Stomach (tissue), 9 donors: ENCODE results near the gene RPUSD3. TPM values are rescaled to one million over a fixed set of nuclear protein-coding genes. Genes with fewer than 3 reads are reported as not detected.
"Not testable (repeated sequence)": the region's sequence is repeated elsewhere in the genome, so short reads cannot be mapped to it uniquely, and the experiment has no call there.

Experiments
- DNase-seq, 2 donors: peaks; one replicate each; pipeline versions ENCODE4 v3.0.0 to v3.0.0-alpha.2; 2013 to 2019
- H3K27ac ChIP-seq, 5 donors: fragments of 200-600 bp in 4 of 5; sonication (generic) in 4 of 5; one replicate each; pipeline ENCODE4 v1.5.1; 2013 to 2019; ENCODE audit warnings: mild to moderate bottlenecking in 1 of 5, moderate library complexity in 1 of 5
- H3K27me3 ChIP-seq, 3 donors: fragments of 200-600 bp; sonication (generic); one replicate each; pipeline ENCODE4 v1.5.1; 2017 to 2019; ENCODE audit warnings: mixed run types in 1 of 3
- H3K36me3 ChIP-seq, 4 donors: fragments of 200-600 bp; sonication (generic); 1 replicate in 3 of 4; 2 replicates in 1 of 4; pipeline ENCODE4 v1.5.1; 2016 to 2019
- H3K4me1 ChIP-seq, 4 donors: fragments of 200-600 bp; sonication (generic); one replicate each; pipeline ENCODE4 v1.5.1; 2016 to 2019
- H3K4me3 ChIP-seq, 4 donors: fragments of 200-600 bp; sonication (generic) in 3 of 4; one replicate each; pipeline ENCODE4 v1.5.1; 2016 to 2019; ENCODE audit warnings: mild to moderate bottlenecking in 1 of 4
- H3K9me3 ChIP-seq, 4 donors: fragments of 200-600 bp; sonication (generic); one replicate each; pipeline ENCODE4 v1.5.1; 2016 to 2019
- CTCF ChIP-seq, 7 experiments: fragments of 450-650 bp in 4 of 7; fragments of 200-600 bp in 3 of 7; sonication (generic) in 3 of 7; IDR thresholded peaks; one replicate each; pipeline ENCODE4 v1.5.1; 2016 to 2019; ENCODE audit warnings: antibody characterized with exemption in 7 of 7, control low read depth in 2 of 7, mild to moderate bottlenecking in 1 of 7
- EP300 ChIP-seq: sonication (generic); formaldehyde crosslinking; IDR thresholded peaks from one replicate; pipeline ENCODE4 v1.6.1; 2017; ENCODE audit warnings: antibody characterized with exemption
- POLR2A ChIP-seq, 4 donors: fragments of 450-650 bp; IDR thresholded peaks; one replicate each; pipeline ENCODE4 v1.6.1; 2016; ENCODE audit warnings: antibody characterized with exemption in 4 of 4, control low read depth in 2 of 4, mild to moderate bottlenecking in 1 of 4, moderate library complexity in 1 of 4
- POLR2AphosphoS5 ChIP-seq, 3 donors: sonication (generic); formaldehyde crosslinking; IDR thresholded peaks; one replicate each; pipeline ENCODE4 v1.6.1; 2016; ENCODE audit warnings: antibody characterized with exemption in 3 of 3
- WGBS, 5 donors: extraction: QIAGEN DNeasy Blood & Tissue Kit in 3 of 5; methylation state at CpG; one replicate each; pipeline versions ENCODE4 v1.1.5 to v1.1.7; 2013 to 2018; 5-methylcytosine and 5-hydroxymethylcytosine counted together
- intact Hi-C: fragments of 100-400 bp; cut with DNase I; formaldehyde crosslinking; loops from one replicate; pipeline ENCODE4 v1.15.1; 2023; ENCODE audit warnings: low total_unique reads
- polyA plus RNA-seq, 3 donors: library from polyadenylated mRNA; stranded (reverse); fragments of 200-250 nt; gene quantifications; one replicate each; pipeline ENCODE4 v1.2.3, GENCODE V29; 2013
- total RNA-seq, 5 donors: library from RNA; depleted of rRNA; stranded (reverse); fragments of >200 nt; gene quantifications; one replicate each; pipeline versions ENCODE4 v1.1.0 to v1.2.3, GENCODE V29; 2014 to 2016
- donor health status: healthy with polysubstance abuse.
- donor health status: Bipolar disorder and iron deficiency.
- donor health status: healthy.

RPUSD3 gene
- total and polyA plus RNA-seq, 8 donors = 6.4 to 62.9 (median 29.1) TPM

DNA sequence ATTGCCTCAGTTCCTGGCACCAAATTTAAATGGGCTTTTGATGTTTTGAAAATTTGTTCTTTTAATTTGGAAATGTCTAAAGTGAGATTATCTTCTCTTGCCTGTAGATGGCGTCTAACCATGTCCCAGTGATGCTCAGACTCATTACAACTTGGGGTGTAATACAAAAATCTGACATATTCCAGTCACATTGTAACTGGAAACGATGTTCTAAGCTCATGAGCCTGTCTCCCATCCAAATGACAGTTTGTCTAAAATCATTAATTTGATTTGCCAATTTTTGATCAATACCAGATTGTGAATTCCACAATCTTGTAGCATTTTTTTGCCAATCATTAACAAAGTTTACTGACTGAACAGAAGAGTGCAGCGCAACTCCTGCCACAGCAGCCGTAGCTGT is 5.1 kb upstream of the RPUSD3 start:
- 28 to 33% (median 31%) methylated on average over 4 of the region's 4 CpGs for WGBS, 5 donors
- intact Hi-C loops = loop anchor here (10.0 kb wide), 1 partner anchor 66 kb away; the partner anchor contains the start of gene IL17RC

GRCh38 chr3:9847870-9848269 is 4.1 kb upstream of the RPUSD3 start:
- peaks cover 7 to 24% (median 13%) of the 10 kb centered on the region in 4 donors for H3K4me1 ChIP-seq
- H3K36me3 ChIP-seq, H3K27me3 ChIP-seq, DNase-seq, H3K9me3 ChIP-seq, H3K4me3 ChIP-seq, H3K27ac ChIP-seq: not testable (repeated sequence)
- intact Hi-C loops = loop anchor here (10.0 kb wide), 1 partner anchor 67 kb away; the partner anchor contains the start of gene IL17RC
- 51 to 66% (median 55%) methylated on average over 8 to 9 of the region's 9 CpGs for WGBS, 5 donors

More for the DNA sequence above, 5.1 kb upstream of the RPUSD3 start:
- not testable (repeated sequence) for H3K9me3 ChIP-seq, H3K36me3 ChIP-seq, H3K27ac ChIP-seq, H3K4me3 ChIP-seq, H3K27me3 ChIP-seq
- DNase-seq = peak in 1 of 2 donors; percentile 56
- TF ChIP-seq CTCF (IDR thresholded peaks at IDR 0.05) = peak in 5 of 7 experiments; percentile 24 to 51 (median 35)
- H3K4me1 ChIP-seq = peaks cover 4 to 21% (median 6%) of the 10 kb centered on the region in 4 donors

DNA sequence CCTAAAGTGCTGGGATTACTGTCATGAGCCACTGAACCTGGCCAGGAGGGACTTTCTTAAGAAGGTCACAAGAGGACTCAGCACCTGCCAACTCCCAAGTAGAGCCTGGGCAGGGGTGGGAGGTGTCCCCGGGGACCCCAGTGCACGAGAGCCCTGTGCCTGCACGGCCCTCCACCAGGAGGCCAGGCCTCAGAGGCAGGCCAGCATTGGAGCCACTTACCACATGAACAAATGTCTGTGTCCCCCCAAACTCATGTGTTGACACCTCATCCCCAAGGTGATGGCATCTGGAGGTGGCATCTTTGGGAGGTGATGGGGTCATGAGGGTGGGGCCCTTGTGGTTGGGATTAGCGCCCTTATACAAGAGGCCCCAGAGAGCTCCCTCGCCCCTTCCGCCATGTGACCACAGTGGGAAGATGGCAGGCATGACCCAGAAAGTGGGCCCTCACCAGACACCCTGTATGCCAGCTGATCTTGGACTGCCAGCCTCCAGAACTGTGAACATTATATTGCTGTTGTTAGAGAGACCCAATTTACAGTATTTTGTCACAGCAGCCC is 3.2 kb upstream of the RPUSD3 start:
- TF ChIP-seq EP300 (no peak), POLR2AphosphoS5 (IDR thresholded peaks at IDR 0.05) (no peak), CTCF (IDR thresholded peaks at IDR 0.05) (no peak), POLR2A (IDR thresholded peaks at IDR 0.05) (no peak)
- peaks cover 11 to 24% (median 21%) of the 10 kb centered on the region in 4 donors for H3K4me1 ChIP-seq
- no peaks in the 10 kb centered on the region for H3K27me3 ChIP-seq
- H3K9me3 ChIP-seq = no peaks in the 10 kb centered on the region
- H3K4me3 ChIP-seq = no peak overlapping the region
- H3K27ac ChIP-seq = no peak overlapping the region
- DNase-seq = no peak
- intact Hi-C loops = loop anchor here (10.0 kb wide), 1 partner anchor 68 kb away; the partner anchor contains the start of gene IL17RC
- WGBS, 5 donors = 93 to 100% (median 95%) methylated on average over 3 to 6 of the region's 6 CpGs
- H3K36me3 ChIP-seq = peaks cover 0 to 1% (median under 1%) of the 10 kb centered on the region in 4 donors

GRCh38 chr3:9846231-9846630 is 2.4 kb upstream of the RPUSD3 start:
- H3K4me1 ChIP-seq = peaks cover 11 to 25% (median 22%) of the 10 kb centered on the region in 4 donors
- no peaks in the 10 kb centered on the region for H3K27me3 ChIP-seq
- no peak overlapping the region for H3K27ac ChIP-seq
- DNase-seq = no peak
- 70 to 86% (median 78%) methylated on average over 5 to 6 of the region's 6 CpGs for WGBS, 5 donors
- peaks cover under 1 to 9% (median 8%) of the 10 kb centered on the region in 4 donors for H3K36me3 ChIP-seq
- no peak overlapping the region for H3K4me3 ChIP-seq
- intact Hi-C loops = loop anchor here (10.0 kb wide), 1 partner anchor 69 kb away; the partner anchor contains the start of gene IL17RC
- TF ChIP-seq CTCF (IDR thresholded peaks at IDR 0.05) (no peak), POLR2AphosphoS5 (IDR thresholded peaks at IDR 0.05) (no peak), EP300 (no peak), POLR2A (IDR thresholded peaks at IDR 0.05) (no peak)
- no peaks in the 10 kb centered on the region for H3K9me3 ChIP-seq

GRCh38 chr3:9841015-9841414 is 2.8 kb downstream of the RPUSD3 start:
- no peak for DNase-seq
- peaks cover 17 to 61% (median 51%) of the 10 kb centered on the region in 4 donors for H3K36me3 ChIP-seq
- WGBS, 5 donors = 82 to 95% (median 84%) methylated on average over 8 of the region's 8 CpGs
- H3K4me3 ChIP-seq = no peak overlapping the region
- no peaks in the 10 kb centered on the region for H3K27me3 ChIP-seq
- no peak overlapping the region for H3K27ac ChIP-seq
- peaks cover 11 to 25% (median 22%) of the 10 kb centered on the region in 4 donors for H3K4me1 ChIP-seq
- no peaks in the 10 kb centered on the region for H3K9me3 ChIP-seq
- intact Hi-C loops = loop anchor here (10.0 kb wide), 1 partner anchor 74 kb away; the partner anchor contains the start of gene IL17RC
- TF ChIP-seq EP300 (no peak), CTCF (IDR thresholded peaks at IDR 0.05) (no peak), POLR2A (IDR thresholded peaks at IDR 0.05) (no peak), POLR2AphosphoS5 (IDR thresholded peaks at IDR 0.05) (no peak)
